Mucosa of descending colon (tissue), 3 donors: ENCODE measurements around the gene IP6K1. TPM values are rescaled to one million over a fixed set of nuclear protein-coding genes. Genes with fewer than 3 reads are reported as not detected.

Source experiments
- ATAC-seq: fragments of 200-7000 bp; cut with Tn5 transposase; one replicate; pipeline ENCODE4 v1.9.1; 2020; ENCODE audit warnings: mild to moderate bottlenecking, moderate library complexity
- DNase-seq, 3 donors: peaks; one replicate each; pipeline ENCODE4 v3.0.0-alpha.2; 2020
- H3K36me3 ChIP-seq: fragments of 200-600 bp; one replicate; pipeline ENCODE4 v1.8.0; 2021; ENCODE audit warnings: low read depth, mild to moderate bottlenecking
- H3K4me1 ChIP-seq: fragments of 200-600 bp; one replicate; pipeline ENCODE4 v1.8.0; 2021; ENCODE audit warnings: low read depth, mild to moderate bottlenecking
- H3K4me3 ChIP-seq: fragments of 200-600 bp; one replicate; pipeline ENCODE4 v1.8.0; 2021; ENCODE audit warnings: mild to moderate bottlenecking
- H3K9me3 ChIP-seq: fragments of 200-600 bp; one replicate; pipeline ENCODE4 v1.8.0; 2021; ENCODE audit warnings: mild to moderate bottlenecking
- intact Hi-C, 2 donors: fragments of 100-400 bp; cut with DNase I in 1 of 2; cut with micrococcal nuclease in 1 of 2; formaldehyde crosslinking; loops; one replicate each; pipeline versions ENCODE4 v1.11.0 to v1.11.1; 2022; cut with DNase I, micrococcal nuclease
- total RNA-seq, 3 donors: library from RNA; stranded (reverse); fragmentation: NEBNext Ultra II Directional in 2 of 3; extraction: Animal tissue kit (Norgen Biotek cat#: 25700) in 2 of 3; gene quantifications; one replicate each; pipeline versions ENCODE4 v1.2.1 to v1.2.4, GENCODE V29; 2021 to 2023
- TF ChIP-seq, protein P1 (sequence below): fragments of 200-600 bp; IDR thresholded peaks from one replicate; pipeline ENCODE4 v1.8.0; 2022; ENCODE audit warnings: antibody characterized with exemption, mild to moderate bottlenecking
- donor health status: DM: no; HTN: no; CAD: no; lungs with moderate emphysema.
- donor health status: DM: no; HTN: no; CAD: no.
- donor health status: DM: no; HTN: yes; CAD: no.

Gene IP6K1
- total RNA-seq, 3 donors from 2014 or later = 33.1 to 52.5 (median 39.5) TPM

DNA sequence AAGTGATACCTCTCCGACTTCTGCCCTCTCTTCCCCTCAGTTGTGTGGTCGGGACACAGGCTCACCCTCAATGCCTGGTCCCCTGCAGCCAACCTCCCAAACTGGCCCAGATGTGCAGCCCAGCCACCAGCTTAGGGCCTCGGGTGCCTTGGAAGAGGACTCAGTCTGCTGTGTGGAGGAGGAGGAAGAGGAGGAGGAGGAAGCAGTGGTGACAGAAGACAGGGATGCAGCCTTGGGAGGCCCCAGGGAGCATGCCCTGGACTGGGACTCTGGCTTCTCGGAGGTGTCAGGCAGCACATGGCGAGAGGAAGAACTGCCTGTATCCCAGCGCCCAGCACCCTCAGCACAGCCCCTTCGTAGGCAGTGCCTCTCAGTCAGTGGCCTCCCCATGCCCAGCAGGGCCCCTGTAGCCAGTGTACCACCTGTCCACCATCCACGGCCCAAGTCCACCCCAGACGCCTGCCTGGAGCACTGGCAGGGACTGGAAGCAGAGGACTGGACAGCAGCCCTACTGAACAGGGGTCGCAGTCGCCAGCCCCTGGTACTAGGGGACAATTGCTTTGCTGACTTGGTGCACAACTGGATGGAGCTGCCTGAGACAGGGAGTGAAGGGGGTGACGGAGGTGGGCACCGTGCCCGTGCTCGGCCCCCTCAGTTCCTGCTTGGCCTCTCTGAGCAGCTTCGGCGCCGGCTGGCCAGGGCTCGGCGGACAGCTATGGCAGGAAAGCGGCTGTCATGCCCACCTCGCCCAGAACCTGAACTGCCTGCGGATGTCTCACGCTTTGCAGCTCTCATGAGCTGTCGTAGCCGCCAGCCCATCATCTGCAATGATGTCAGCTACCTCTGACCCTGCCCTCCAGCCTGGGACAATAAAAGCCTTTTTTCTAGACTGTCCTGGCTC, 18.0 kb upstream of the IP6K1 start:
- no peak overlapping the region for H3K4me3 ChIP-seq
- H3K36me3 ChIP-seq = no peaks in the 10 kb centered on the region
- H3K9me3 ChIP-seq = no peaks in the 10 kb centered on the region
- DNase-seq (peak in 1 of 3 donors; percentile 64), ATAC-seq (no peak)
- H3K4me1 ChIP-seq = peaks cover 16% of the 10 kb centered on the region
- intact Hi-C loops = loop anchor here (5.0 kb wide), 2 partner anchors 33 to 38 kb away; no protein-coding TSS in a partner anchor
- TF ChIP-seq, protein P1, sequence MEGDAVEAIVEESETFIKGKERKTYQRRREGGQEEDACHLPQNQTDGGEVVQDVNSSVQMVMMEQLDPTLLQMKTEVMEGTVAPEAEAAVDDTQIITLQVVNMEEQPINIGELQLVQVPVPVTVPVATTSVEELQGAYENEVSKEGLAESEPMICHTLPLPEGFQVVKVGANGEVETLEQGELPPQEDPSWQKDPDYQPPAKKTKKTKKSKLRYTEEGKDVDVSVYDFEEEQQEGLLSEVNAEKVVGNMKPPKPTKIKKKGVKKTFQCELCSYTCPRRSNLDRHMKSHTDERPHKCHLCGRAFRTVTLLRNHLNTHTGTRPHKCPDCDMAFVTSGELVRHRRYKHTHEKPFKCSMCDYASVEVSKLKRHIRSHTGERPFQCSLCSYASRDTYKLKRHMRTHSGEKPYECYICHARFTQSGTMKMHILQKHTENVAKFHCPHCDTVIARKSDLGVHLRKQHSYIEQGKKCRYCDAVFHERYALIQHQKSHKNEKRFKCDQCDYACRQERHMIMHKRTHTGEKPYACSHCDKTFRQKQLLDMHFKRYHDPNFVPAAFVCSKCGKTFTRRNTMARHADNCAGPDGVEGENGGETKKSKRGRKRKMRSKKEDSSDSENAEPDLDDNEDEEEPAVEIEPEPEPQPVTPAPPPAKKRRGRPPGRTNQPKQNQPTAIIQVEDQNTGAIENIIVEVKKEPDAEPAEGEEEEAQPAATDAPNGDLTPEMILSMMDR = no peak

DNA sequence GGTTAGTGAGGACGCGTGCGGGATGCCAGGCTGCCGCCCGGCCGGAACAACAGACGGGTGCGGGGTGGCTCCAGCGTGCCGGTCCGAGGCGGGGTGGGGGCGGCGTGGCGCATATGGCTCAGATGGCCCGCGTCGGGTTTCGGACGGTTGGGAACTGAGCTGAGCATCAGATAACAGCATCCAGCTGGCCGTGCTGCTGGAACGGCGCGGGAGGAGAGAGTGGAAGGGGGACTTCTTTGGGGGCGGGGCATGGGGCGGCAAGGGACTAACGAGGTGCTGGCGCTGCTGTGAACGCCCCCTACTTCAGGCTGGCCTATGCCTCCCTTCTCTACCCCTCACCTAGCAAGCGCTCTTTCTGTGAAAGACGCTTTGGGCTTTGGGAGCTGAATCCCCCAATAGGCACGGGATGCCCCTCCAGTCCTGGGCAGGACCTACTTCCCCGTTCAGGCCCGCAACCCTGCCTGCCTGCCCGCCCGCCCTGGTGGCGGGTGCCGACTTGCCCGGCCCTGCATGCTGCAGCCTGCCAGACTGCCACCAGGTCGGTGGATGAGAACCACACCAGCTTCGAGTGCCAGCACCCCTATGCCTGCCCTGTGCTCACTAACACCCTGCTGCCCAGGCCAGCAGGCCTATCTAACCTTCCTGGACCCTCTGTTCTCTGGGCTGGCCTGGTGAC, 17.3 kb upstream of the IP6K1 start:
- DNase-seq = peak in 2 of 3 donors; percentile 50 to 80
- H3K4me1 ChIP-seq = peaks cover 16% of the 10 kb centered on the region
- TF ChIP-seq, protein P1 = no peak
- H3K4me3 ChIP-seq = peak overlapping the region; percentile 51
- H3K36me3 ChIP-seq = no peaks in the 10 kb centered on the region
- intact Hi-C loops = loop anchor here (5.0 kb wide), 2 partner anchors 34 to 39 kb away; no protein-coding TSS in a partner anchor
- peak; percentile 5 for ATAC-seq
- no peaks in the 10 kb centered on the region for H3K9me3 ChIP-seq

DNA sequence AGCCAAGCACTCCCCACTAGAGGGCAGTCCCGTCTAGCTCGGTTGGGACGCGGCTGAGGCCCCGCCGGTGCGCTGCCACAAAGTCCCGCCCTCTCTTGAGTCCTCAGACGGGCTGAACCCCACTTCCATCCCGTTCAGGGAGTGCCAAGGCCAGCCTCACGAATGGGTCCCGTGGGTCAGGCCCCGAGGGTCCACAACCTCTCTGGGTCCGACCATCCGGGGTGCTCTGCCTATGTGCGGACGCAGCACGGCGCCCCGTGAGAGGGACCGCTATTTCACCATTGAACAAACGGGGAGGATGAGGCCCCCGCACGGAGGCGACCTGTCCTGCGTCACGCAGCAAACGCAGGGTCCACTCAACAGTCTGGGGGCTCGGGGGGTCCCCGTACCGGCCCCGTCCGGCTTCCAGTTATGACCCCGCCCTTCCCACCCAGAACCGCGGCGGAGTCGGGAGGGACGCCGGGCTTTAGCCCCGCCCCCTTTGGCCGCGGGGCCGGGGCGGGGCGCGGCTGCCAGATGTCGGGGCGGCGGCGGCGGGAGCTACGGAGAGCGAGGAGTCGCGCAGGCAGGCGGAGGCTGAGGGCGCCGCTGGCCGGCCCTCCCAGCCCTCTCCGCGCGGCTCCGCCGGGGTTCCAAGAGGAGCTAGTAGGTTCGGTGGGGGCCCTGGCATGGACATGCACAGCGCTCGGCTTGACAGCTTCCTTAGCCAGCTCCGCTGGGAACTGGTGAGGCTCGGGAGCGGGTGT, 16.6 kb upstream of the IP6K1 start, which contains the start of gene INKA1:
TSS of gene INKA1 (plus strand) at position 543 of the 746 bp plus-strand sequence. CDS start at position 675, 132 bp downstream.
- TF ChIP-seq, protein P1 = peak; percentile 92
- intact Hi-C loops = loop anchor here (5.0 kb wide), 2 partner anchors 34 to 39 kb away; no protein-coding TSS in a partner anchor
- ATAC-seq (peak; percentile 91), DNase-seq (peak; percentile 91 to 95 (median 94))
- H3K4me3 ChIP-seq = peak within 1 kb of the TSS; percentile 51
- H3K36me3 ChIP-seq = no peaks in the 10 kb centered on the region
- H3K9me3 ChIP-seq = no peaks in the 10 kb centered on the region
- H3K4me1 ChIP-seq = peaks cover 16% of the 10 kb centered on the region

DNA sequence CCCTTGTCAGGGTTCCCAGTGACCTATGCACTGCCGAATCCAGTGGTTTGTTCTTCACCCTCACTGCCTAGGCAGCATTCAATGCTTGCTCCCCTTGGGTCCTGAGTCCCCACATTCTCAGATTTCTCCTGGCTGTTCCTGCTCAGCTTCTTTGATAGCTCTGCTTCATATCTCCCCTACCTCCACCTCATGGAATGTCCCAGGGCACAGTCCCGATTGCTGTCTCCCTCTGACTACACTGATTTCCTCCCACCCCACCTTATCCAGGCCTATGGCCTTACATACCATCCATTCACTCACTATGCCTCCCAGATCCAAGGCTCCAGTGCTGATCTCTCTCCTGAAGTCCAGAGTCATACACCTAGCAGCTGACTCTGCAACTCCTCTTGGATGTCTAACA, 14.8 kb upstream of the IP6K1 start:
- TF ChIP-seq, protein P1 = no peak
- Histone ChIP-seq H3K36me3 (no peaks in the 10 kb centered on the region), H3K4me1 (peaks cover 16% of the 10 kb centered on the region), H3K4me3 (no peak overlapping the region), H3K9me3 (no peaks in the 10 kb centered on the region)
- no peak for DNase-seq
- ATAC-seq = no peak
- intact Hi-C loops = loop anchor here (5.0 kb wide), 2 partner anchors 36 to 41 kb away; no protein-coding TSS in a partner anchor

DNA sequence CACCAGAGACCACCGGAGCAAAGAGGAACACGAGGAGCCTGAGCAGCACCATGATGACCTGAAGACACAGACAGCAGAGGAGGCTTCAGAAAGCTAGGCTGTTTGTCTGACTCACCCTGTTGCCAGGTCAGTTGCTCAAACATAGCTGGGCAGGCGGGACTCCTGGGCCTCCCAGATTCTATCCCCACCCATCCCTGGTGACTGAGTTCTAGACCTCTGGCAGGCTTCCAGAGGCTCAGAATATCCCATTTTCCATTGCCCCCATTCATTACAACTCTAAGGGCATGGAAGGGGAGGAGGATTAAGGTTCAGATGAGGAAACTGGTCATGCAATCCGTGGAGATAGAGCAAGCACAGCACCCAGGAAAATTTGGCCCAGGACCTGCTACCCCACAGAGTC, 13.4 kb upstream of the IP6K1 start, which contains the start of gene CDHR4:
TSS of gene CDHR4 (minus strand) at position 113 of the 400 bp plus-strand sequence. CDS start at position 52, 61 bp downstream.
- Histone ChIP-seq H3K4me1 (peaks cover 8% of the 10 kb centered on the region), H3K9me3 (no peaks in the 10 kb centered on the region), H3K36me3 (no peaks in the 10 kb centered on the region), H3K4me3 (no peak within 1 kb of the TSS)
- ATAC-seq (no peak), DNase-seq (no peak)
- intact Hi-C loops = loop anchor here (5.0 kb wide), 2 partner anchors 38 to 43 kb away; no protein-coding TSS in a partner anchor
- TF ChIP-seq, protein P1 = no peak
